ENCODE measurements around the gene SETBP1. TPM values are rescaled to one million over a fixed set of nuclear protein-coding genes. Genes with fewer than 3 reads are reported as not detected.
A peak's percentile ranks its signal among the peaks of the same experiment; 100 is the strongest.

The SETBP1 gene
- total and polyA plus RNA-seq, 2 of the 8 experiments (the other 6 are each of a cell fraction or from before 2014, with no cell fraction given) = 2.0 to 6.5 TPM

- H3K79me1 ChIP-seq (ENCODE audit: low read depth, low read length) = no peaks in the 10 kb centered on the region
- peaks cover 0 to 11% (median 8%) of the 10 kb centered on the region in 4 experiments; a peak in 5 of 7 replicates for H3K27me3 ChIP-seq (replicated peaks in 1 of 4; ENCODE audit: control insufficient read depth in 3 of 4, extremely low read depth in 1 of 4, insufficient read depth in 3 of 4, low read length in 3 of 4)
- ChIA-PET POLR2A (ENCODE audit: partially characterized antibody) (interaction anchor here (1.3 to 1.4 kb wide), 2 partner anchors 12 to 18 kb away, joined by 3 read pairs; no protein-coding TSS in a partner anchor), CTCF (ENCODE audit: partially characterized antibody) (interaction anchor here (0.6 to 0.7 kb wide), 3 partner anchors 9 to 70 kb away, joined by 3 read pairs; no protein-coding TSS in a partner anchor)
- no peak overlapping the region; the same call in 1 of the 2 replicates for H2AFZ ChIP-seq (ENCODE audit: low read length)
- no peak overlapping the region; the same call in 1 of the 2 replicates for H2BK15ac ChIP-seq (ENCODE audit: low read length)
- H2BK120ac ChIP-seq (replicated peaks; ENCODE audit: low read depth, low read length) = no peak overlapping the region
- H2BK5ac ChIP-seq (ENCODE audit: low read depth, low read length) = no peak overlapping the region
- H3K56ac ChIP-seq (replicated peaks; ENCODE audit: insufficient read length, low read depth, low read length) = no peak overlapping the region
- H3K4me1 ChIP-seq (replicated peaks in 1 of 4; ENCODE audit: control insufficient read depth in 3 of 4, insufficient read depth in 4 of 4, low read length in 3 of 4) = peaks cover 4 to 20% (median 9%) of the 10 kb centered on the region in 4 experiments; a peak in 5 of 7 replicates
- peak; percentile 46 to 78 for DNase-seq (ENCODE audit: low read depth in 1 of 2, low spot score in 2 of 2)
- no peak overlapping the region for H4K91ac ChIP-seq (replicated peaks; ENCODE audit: insufficient read length, low read length)
- 1% methylated on average over 19 of the region's 102 CpGs; no CpG with 5 or more reads in 1 of the 2 experiments for WGBS, 2 experiments (ENCODE audit: extremely low coverage in 1 of 2, insufficient coverage in 1 of 2, insufficient read length in 1 of 2, insufficient replicate concordance in 2 of 2, low coverage in 1 of 2, low lambda C conversion rate in 2 of 2, missing lambda C conversion rate in 1 of 2)
- H3K9me3 ChIP-seq (ENCODE audit: insufficient read depth in 2 of 2, low read depth in 1 of 2, low read length in 1 of 2) = no peaks in the 10 kb centered on the region
- peaks cover 14% of the 10 kb centered on the region for H3K23me2 ChIP-seq (ENCODE audit: low read depth, low read length)
- H4K8ac ChIP-seq (ENCODE audit: extremely low read depth, insufficient read depth, low read length) = 0 out of 2 replicates have a peak overlapping the region, but pooled peaks have one; percentile 62
- H4K20me1 ChIP-seq (replicated peaks in 1 of 2; ENCODE audit: control insufficient read depth in 1 of 2, insufficient read depth in 2 of 2, low read length in 2 of 2) = peaks cover 0 to 3% of the 10 kb centered on the region in 2 experiments
- peaks cover 0 to 6% of the 10 kb centered on the region in 2 experiments; a peak in 3 of 4 replicates for H3K79me2 ChIP-seq (ENCODE audit: control insufficient read depth in 1 of 2, insufficient read depth in 2 of 2, low read length in 2 of 2)
- no peak overlapping the region for H3K23ac ChIP-seq (ENCODE audit: insufficient read length)
- H3K18ac ChIP-seq (ENCODE audit: extremely low read depth, low read length) = no peak overlapping the region
- no peak overlapping the region for H3K4ac ChIP-seq (replicated peaks; ENCODE audit: insufficient read length, low read depth, low read length)
- FAIRE-seq = no peak
- H3K4me2 ChIP-seq (ENCODE audit: insufficient read depth in 1 of 2, low read depth in 2 of 2, low read length in 2 of 2) = peak overlapping the region; percentile 69 to 97
- H3K9ac ChIP-seq (replicated peaks in 1 of 4; ENCODE audit: extremely low read depth in 1 of 4, low read depth in 3 of 4, low read length in 3 of 4) = peak overlapping the region in 3 of 4 experiments; percentile 38 to 79 (median 63); a peak in 4 of 7 replicates
- H3K27ac ChIP-seq (ENCODE audit: low read depth, low read length) = no peak overlapping the region; the same call in 1 of the 2 replicates
- H3K14ac ChIP-seq (ENCODE audit: insufficient read length) = no peak overlapping the region
- H2BK12ac ChIP-seq (ENCODE audit: low read depth, low read length) = no peak overlapping the region
- no peaks in the 10 kb centered on the region for H3K36me3 ChIP-seq (ENCODE audit: control insufficient read depth in 2 of 4, insufficient read depth in 4 of 4, low read length in 3 of 4)
- H2BK20ac ChIP-seq (ENCODE audit: low read length) = no peak overlapping the region
- peak overlapping the region; percentile 68 to 93 (median 80) for H3K4me3 ChIP-seq (ENCODE audit: extremely low read depth in 1 of 4, insufficient read depth in 2 of 4, low read depth in 3 of 4, low read length in 4 of 4)
- no peak overlapping the region for H4K5ac ChIP-seq (ENCODE audit: insufficient read length, low read depth, low read length)
- no peak overlapping the region for H2AK5ac ChIP-seq (ENCODE audit: low read depth, low read length)
- peak; percentile 52 for TF ChIP-seq PHF8 (conservative IDR thresholded peaks at IDR 0.05; ENCODE audit: low read depth, low read length)
- peak; percentile 92 for TF ChIP-seq ASH2L (IDR thresholded peaks at IDR 0.05; ENCODE audit: low read length)
- TF ChIP-seq HDAC2 (IDR thresholded peaks at IDR 0.05; ENCODE audit: borderline replicate concordance in 1 of 2, low read depth in 2 of 2, low read length in 2 of 2) = peak in 1 of 2 experiments; percentile 48; a peak in 1 of 4 replicates
- TF ChIP-seq RAD21 (IDR thresholded peaks at IDR 0.05 in 1 of 2, conservative IDR thresholded peaks at IDR 0.05 in 1 of 2; ENCODE audit: low read depth in 2 of 2, low read length in 2 of 2) = peak; percentile 59 to 75
- peak; percentile 69 for TF ChIP-seq TAF1 (IDR thresholded peaks at IDR 0.05; ENCODE audit: low read depth, low read length)
- no peak for TF ChIP-seq SP1 (IDR thresholded peaks at IDR 0.05; ENCODE audit: low read depth, low read length)
- TF ChIP-seq NANOG (IDR thresholded peaks at IDR 0.05; ENCODE audit: insufficient read depth, low read depth, low read length, poor library complexity, severe bottlenecking) = peak; percentile 18
- peak; percentile 51 for TF ChIP-seq CREB1 (IDR thresholded peaks at IDR 0.05)
- TF ChIP-seq JUND (IDR thresholded peaks at IDR 0.05; ENCODE audit: low read length) = no peak
- TF ChIP-seq TAF7 (optimal IDR thresholded peaks at IDR 0.05; ENCODE audit: borderline replicate concordance, low read depth, low read length) = peak; percentile 23
These were observed 1.4 kb upstream of the SETBP1 start for GRCh38 chr18:44679056-44679913.

Measured in H1 (cell line).